SU-DHL-6 (cell line): ENCODE measurements around the gene PPP6R1.

ENCODE experiments used
- H2AFZ ChIP-seq: fragments of 200-600 bp; sonication (generic); 2 replicates; pipeline ENCODE4 v1.6.1; 2014; ENCODE audit warnings: low read depth, mild to moderate bottlenecking, moderate library complexity, mixed read lengths, antibody characterized with exemption, low read length; ENCODE audit not compliant: severe bottlenecking
- H3F3A ChIP-seq: fragments of 200-600 bp; shearing (Covaris generic); 2 replicates; pipeline ENCODE4 v1.6.0; 2016; ENCODE audit warnings: antibody characterized with exemption, mild to moderate bottlenecking; ENCODE audit not compliant: insufficient read depth
- H3K27ac ChIP-seq: fragments of 200-600 bp; sonication (generic); 2 replicates; pipeline ENCODE4 v1.5.1; 2016; ENCODE audit warnings: low read depth, mild to moderate bottlenecking, low read length, moderate library complexity, mixed read lengths
- H3K27me3 ChIP-seq: fragments of 200-600 bp; sonication (generic), shearing (Covaris generic); 2 replicates; pipeline ENCODE4 v1.6.0; 2014; ENCODE audit warnings: mild to moderate bottlenecking, low read length
- H3K36me3 ChIP-seq: fragments of 200-600 bp; sonication (generic); 2 replicates; pipeline ENCODE4 v1.6.1; 2014; ENCODE audit warnings: mild to moderate bottlenecking, low read length, mixed read lengths
- H3K4me2 ChIP-seq: fragments of 300-600, 200-600 bp; shearing (Covaris generic), sonication (generic); 2 replicates; pipeline ENCODE4 v1.6.0; 2014; ENCODE audit warnings: low read length, low read depth, mild to moderate bottlenecking; ENCODE audit not compliant: poor library complexity, severe bottlenecking
- H3K4me3 ChIP-seq: fragments of 200-600 bp; sonication (generic); 2 replicates; pipeline ENCODE4 v1.5.1; 2014; ENCODE audit warnings: antibody characterized with exemption, low read length, mild to moderate bottlenecking, mixed read lengths; ENCODE audit not compliant: insufficient read depth, poor library complexity, severe bottlenecking
- H3K79me2 ChIP-seq: fragments of 200-600 bp; sonication (generic); 2 replicates; pipeline ENCODE4 v1.6.1; 2014; ENCODE audit warnings: mild to moderate bottlenecking, low read length, moderate library complexity; ENCODE audit not compliant: insufficient read depth
- H3K9ac ChIP-seq: fragments of 200-600 bp; sonication (generic); 2 replicates; pipeline ENCODE4 v1.7.0; 2014; ENCODE audit warnings: mild to moderate bottlenecking, low read length
- H3K9me2 ChIP-seq: fragments of 200-600 bp; sonication (generic); replicated peaks from 2 replicates; pipeline ENCODE4 v1.6.1; 2014; ENCODE audit warnings: low read length; ENCODE audit not compliant: insufficient read depth
- H3K9me3 ChIP-seq: fragments of 200-600 bp; sonication (generic); 2 replicates; pipeline ENCODE4 v1.6.1; 2014; ENCODE audit warnings: low read length, mixed read lengths; ENCODE audit not compliant: insufficient read depth
- H4K20me1 ChIP-seq: fragments of 200-600 bp; sonication (generic); 2 replicates; pipeline ENCODE4 v1.6.1; 2014; ENCODE audit warnings: low read depth, mild to moderate bottlenecking, antibody characterized with exemption, low read length, moderate library complexity, mixed read lengths
- EZH2phosphoT487 ChIP-seq: fragments of 200-600 bp; sonication (generic), shearing (Covaris generic); conservative IDR thresholded peaks from 2 replicates; pipeline ENCODE4 v1.6.1; 2018; ENCODE audit warnings: mild to moderate bottlenecking, antibody characterized with exemption, low read length, moderate library complexity, mixed read lengths
- TF ChIP-seq, protein P1 (sequence below): fragments of 200-600 bp; sonication (generic); IDR thresholded peaks from one replicate; pipeline ENCODE4 v1.5.1; 2017; ENCODE audit warnings: antibody characterized with exemption, mild to moderate bottlenecking, low read length, moderate library complexity; ENCODE audit not compliant: insufficient read depth, poor library complexity, severe bottlenecking

Gene PPP6R1

GRCh38 chr19:55228015-55228391 is 30.8 kb downstream of the PPP6R1 start:
- Histone ChIP-seq H3K9me2 (no peaks in the 10 kb centered on the region), H3K36me3 (peaks cover 1% of the 10 kb centered on the region; the same call in 1 of the 2 replicates), H3F3A (no peaks in the 10 kb centered on the region), H4K20me1 (no peaks in the 10 kb centered on the region; the same call in 1 of the 2 replicates), H3K4me2 (no peak overlapping the region), H3K79me2 (no peaks in the 10 kb centered on the region; the same call in 1 of the 2 replicates), H3K9me3 (no peaks in the 10 kb centered on the region), H3K27me3 (no peaks in the 10 kb centered on the region), H3K27ac (no peak overlapping the region), H2AFZ (no peak overlapping the region), H3K4me3 (no peak overlapping the region), H3K9ac (no peak overlapping the region)
- no peak for TF ChIP-seq EZH2phosphoT487
- TF ChIP-seq, protein P1, sequence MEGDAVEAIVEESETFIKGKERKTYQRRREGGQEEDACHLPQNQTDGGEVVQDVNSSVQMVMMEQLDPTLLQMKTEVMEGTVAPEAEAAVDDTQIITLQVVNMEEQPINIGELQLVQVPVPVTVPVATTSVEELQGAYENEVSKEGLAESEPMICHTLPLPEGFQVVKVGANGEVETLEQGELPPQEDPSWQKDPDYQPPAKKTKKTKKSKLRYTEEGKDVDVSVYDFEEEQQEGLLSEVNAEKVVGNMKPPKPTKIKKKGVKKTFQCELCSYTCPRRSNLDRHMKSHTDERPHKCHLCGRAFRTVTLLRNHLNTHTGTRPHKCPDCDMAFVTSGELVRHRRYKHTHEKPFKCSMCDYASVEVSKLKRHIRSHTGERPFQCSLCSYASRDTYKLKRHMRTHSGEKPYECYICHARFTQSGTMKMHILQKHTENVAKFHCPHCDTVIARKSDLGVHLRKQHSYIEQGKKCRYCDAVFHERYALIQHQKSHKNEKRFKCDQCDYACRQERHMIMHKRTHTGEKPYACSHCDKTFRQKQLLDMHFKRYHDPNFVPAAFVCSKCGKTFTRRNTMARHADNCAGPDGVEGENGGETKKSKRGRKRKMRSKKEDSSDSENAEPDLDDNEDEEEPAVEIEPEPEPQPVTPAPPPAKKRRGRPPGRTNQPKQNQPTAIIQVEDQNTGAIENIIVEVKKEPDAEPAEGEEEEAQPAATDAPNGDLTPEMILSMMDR = no peak

DNA sequence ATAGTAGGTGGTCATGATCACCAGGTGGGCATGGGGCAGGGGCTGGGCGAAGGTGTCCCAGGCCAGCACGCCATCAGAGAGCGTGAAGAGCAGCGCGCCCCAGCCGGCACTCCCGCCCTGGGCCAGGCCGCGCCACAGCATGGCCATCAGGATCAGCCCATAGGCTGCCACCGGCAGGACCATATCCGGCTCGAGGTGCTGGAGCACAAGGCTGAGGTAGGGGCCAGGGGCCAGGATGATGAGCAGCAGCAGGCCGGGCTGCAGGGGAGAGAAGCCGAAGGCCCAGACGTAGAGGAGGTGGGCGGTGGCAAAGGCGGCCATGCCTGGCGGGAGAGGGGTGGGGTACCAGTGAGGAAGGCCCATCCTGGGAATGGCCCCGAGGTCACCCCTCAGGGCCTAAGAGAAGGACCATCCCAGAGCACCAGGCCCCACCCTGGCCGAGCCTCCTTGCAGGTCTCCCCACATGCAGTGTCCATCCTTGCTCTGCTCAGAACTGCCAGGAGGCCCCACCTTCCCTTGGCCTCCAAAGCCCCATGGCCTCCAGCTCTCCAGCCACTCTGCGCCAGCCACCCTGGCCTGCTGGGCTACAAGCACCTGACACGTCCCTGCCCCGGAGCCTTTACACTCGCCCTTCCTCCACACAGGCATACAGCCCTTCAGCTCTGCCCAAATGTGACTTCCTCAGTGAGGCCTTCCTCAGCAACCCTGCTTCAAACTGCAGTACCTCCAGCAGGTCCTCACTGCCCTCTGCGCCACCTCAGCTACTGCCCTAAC is 31.4 kb downstream of the PPP6R1 start:
- H3K4me2 ChIP-seq = no peak overlapping the region
- H3K9me3 ChIP-seq = no peaks in the 10 kb centered on the region
- H3K36me3 ChIP-seq = no peaks in the 10 kb centered on the region
- H3F3A ChIP-seq = no peaks in the 10 kb centered on the region
- H2AFZ ChIP-seq = no peak overlapping the region
- H3K9me2 ChIP-seq = no peaks in the 10 kb centered on the region
- no peak overlapping the region for H3K9ac ChIP-seq
- no peak overlapping the region for H3K27ac ChIP-seq
- H3K27me3 ChIP-seq = no peaks in the 10 kb centered on the region
- no peak overlapping the region for H3K4me3 ChIP-seq
- H4K20me1 ChIP-seq = no peaks in the 10 kb centered on the region; the same call in 1 of the 2 replicates
- no peak for TF ChIP-seq EZH2phosphoT487
- TF ChIP-seq, protein P1 = no peak
- H3K79me2 ChIP-seq = no peaks in the 10 kb centered on the region; the same call in 1 of the 2 replicates

GRCh38 chr19:55226788-55227187 is 32.0 kb downstream of the PPP6R1 start:
- H3K36me3 ChIP-seq = no peaks in the 10 kb centered on the region
- no peak overlapping the region for H3K4me3 ChIP-seq

More at GRCh38 chr19:55226788-55227187, 32.0 kb downstream of the PPP6R1 start:
- no peak overlapping the region for H3K9ac ChIP-seq
- no peak overlapping the region for H3K4me2 ChIP-seq
- no peak overlapping the region for H2AFZ ChIP-seq
- H4K20me1 ChIP-seq = no peaks in the 10 kb centered on the region; the same call in 1 of the 2 replicates
- no peaks in the 10 kb centered on the region for H3F3A ChIP-seq
- H3K9me2 ChIP-seq = no peaks in the 10 kb centered on the region
- H3K27me3 ChIP-seq = no peaks in the 10 kb centered on the region
- no peaks in the 10 kb centered on the region for H3K9me3 ChIP-seq
- TF ChIP-seq, protein P1 = no peak
- TF ChIP-seq EZH2phosphoT487 = no peak
- H3K79me2 ChIP-seq = no peaks in the 10 kb centered on the region
- H3K27ac ChIP-seq = no peak overlapping the region
